AG09319 (cell line): ENCODE results near the gene ATRNL1.

Experiments used
- DNase-seq: peaks from one replicate; pipeline ENCODE4 v3.0.0-alpha.2; 2010; ENCODE audit warnings: low read depth; ENCODE audit errors: extremely low read depth
- TF ChIP-seq, protein P1 (sequence below): IDR thresholded peaks from 2 replicates; pipeline ENCODE4 v1.5.1; 2011; ENCODE audit warnings: low read depth, mild to moderate bottlenecking, inconsistent platforms, low read length, moderate library complexity

The ATRNL1 gene

DNA sequence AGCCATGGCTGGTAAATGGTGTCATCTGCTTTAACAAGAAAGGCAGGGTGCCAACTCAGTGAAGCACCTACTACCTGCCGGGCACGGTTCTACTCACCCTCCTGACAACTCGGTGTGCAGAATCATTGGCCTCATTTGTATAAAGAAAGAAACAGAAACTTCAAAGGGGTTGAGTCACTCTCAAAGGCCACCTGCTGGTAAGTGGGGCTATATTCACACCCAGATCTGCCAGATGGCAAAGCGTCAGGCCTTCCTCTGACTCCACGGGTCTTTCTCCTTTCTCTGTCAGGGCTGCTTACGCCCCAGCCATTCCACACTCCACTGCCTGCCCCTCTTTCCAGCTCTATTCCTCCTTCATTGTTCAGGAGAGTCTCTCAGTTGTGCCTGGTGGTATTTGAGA, 870.7 kb downstream of the ATRNL1 start:
- no peak for DNase-seq
- TF ChIP-seq, protein P1, sequence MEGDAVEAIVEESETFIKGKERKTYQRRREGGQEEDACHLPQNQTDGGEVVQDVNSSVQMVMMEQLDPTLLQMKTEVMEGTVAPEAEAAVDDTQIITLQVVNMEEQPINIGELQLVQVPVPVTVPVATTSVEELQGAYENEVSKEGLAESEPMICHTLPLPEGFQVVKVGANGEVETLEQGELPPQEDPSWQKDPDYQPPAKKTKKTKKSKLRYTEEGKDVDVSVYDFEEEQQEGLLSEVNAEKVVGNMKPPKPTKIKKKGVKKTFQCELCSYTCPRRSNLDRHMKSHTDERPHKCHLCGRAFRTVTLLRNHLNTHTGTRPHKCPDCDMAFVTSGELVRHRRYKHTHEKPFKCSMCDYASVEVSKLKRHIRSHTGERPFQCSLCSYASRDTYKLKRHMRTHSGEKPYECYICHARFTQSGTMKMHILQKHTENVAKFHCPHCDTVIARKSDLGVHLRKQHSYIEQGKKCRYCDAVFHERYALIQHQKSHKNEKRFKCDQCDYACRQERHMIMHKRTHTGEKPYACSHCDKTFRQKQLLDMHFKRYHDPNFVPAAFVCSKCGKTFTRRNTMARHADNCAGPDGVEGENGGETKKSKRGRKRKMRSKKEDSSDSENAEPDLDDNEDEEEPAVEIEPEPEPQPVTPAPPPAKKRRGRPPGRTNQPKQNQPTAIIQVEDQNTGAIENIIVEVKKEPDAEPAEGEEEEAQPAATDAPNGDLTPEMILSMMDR, result no peak; the same call in 1 of the 2 replicates

DNA sequence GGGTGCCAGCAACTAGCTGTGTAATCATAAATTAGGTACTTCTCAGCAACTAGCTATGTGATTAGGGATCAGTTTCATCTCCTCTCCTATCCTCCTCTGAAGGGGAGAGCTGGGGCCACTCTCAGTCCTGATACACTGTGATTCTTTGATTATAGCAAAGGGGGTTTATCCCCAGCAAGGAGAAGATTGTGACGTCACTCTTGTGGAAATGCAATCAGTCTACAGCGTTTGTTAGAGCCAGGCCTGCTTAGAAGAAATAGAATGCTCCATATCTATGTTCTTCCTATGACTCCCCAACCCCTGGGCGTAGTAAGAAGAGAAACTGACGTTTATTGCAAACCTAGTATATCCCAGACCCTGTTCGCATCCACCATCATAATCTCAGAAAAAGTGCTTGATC, 871.7 kb downstream of the ATRNL1 start:
- TF ChIP-seq, protein P1, result no peak
- no peak for DNase-seq

DNA sequence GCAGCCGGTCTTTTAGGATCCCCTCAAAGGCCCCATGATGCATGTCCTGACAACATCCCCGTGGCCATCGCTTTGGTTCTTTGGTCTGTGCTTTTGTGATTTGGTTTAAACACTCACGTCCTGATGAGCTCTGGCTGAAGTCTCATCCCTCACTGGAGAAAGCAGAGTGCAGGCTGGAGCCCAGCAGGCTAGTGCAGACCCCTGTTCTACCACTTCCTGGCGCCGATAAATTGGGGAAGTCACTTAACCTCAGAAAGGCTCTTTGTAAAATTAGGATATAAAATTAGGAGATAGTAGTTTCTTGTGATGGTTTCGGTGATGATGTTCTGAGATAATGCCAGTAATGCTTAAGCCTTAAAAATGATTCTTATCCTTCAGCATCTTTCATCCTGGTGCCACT, 872.2 kb downstream of the ATRNL1 start:
- TF ChIP-seq, protein P1, result no peak
- DNase-seq, result no peak

- DNase-seq, result no peak
- TF ChIP-seq, protein P1, result no peak
Measured at GRCh38 chr10:115968236-115968635, 875.1 kb downstream of the ATRNL1 start.

DNA sequence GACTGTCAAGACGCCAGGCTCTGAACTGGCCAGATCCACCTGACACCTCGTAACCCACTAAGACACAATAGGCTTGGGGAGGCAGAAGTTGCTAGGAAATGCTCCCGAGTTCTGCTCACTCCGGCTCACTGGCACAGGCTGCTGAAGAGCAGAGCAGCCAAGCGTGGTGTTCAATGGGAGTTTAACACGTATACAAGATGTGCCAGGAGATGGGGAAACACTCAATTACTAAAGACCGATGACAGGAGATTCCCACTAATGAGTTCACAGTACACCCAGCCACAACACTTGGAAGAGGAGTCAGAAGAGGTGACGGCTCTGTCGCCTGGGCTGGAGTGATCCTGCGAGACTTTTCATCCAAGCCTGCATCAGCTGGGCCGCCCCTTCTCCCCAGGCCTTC, 876.4 kb downstream of the ATRNL1 start:
- no peak for DNase-seq

DNA sequence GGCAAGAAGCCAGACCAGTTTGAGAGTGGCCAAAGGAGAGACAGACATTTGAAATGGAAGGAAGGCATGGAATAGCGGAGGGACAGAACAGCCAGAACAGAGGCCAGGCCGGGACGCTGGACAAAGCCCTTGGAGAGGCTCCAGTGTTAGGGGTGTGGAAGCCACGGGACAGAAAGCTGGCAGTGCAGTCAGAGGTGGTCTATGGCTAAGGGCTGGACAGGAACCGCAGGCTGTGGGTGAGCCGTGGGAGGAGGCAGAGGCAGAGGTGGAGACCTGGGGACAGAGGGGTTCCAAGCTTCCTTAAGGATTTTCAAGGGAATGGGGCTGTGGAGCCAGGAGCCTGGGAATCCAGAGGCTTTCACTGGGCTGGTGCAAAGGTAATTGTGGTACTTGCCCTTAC, 878.8 kb downstream of the ATRNL1 start:
- TF ChIP-seq, protein P1, result no peak
- DNase-seq, result no peak

More for the DNA sequence above, 876.4 kb downstream of the ATRNL1 start:
- TF ChIP-seq, protein P1, result no peak

- TF ChIP-seq, protein P1, result no peak
- no peak for DNase-seq
Measured at GRCh38 chr10:115972426-115972825, 879.3 kb downstream of the ATRNL1 start.
